ENCODE data around the gene YARS1. TPM values are rescaled to one million over a fixed set of nuclear protein-coding genes. Genes with fewer than 3 reads are reported as not detected.

YARS1 gene
- total RNA-seq: 100 to 1,000 TPM; 241 to 243 TPM

DNA sequence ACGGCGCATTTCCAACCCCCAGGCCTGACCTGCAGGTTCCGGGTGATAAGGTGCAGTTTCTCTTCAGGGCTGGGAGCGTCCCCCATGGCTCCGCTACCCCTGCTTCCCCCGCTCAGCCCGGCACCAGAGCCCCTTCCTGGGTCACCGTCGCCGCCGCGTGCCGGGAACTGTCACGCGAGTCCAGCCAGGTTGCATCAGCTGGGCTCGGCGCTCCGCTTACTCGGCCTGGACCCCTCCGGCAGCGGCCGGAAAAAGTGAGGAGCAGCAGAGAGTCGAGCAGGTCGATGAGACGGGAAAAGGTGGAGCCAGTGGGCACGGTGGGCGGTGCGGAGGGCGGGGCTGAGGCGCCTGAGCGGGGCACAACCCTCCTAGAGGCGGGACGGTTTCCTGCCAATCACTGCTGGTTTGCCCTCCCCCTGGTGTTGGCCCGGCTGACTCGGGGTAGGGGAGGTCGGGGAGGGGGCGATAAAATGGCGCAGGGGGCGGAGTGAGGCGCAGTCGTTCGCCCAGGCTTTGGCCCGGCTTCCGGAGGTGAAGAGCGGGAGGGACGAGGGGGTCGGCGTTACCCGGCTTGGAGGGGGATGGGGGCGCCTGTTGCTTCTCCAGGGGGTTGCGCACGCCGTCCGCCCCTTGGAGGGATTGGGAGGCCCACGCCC, at the start of gene YARS1, which contains the start of gene S100PBP:
Gene YARS1 (minus strand): TSS at position 200 of the 656 bp plus-strand sequence. CDS start 114 bp downstream, at position 86.
Gene S100PBP (plus strand): TSS at position 495 of the 656 bp plus-strand sequence. CDS start 8,447 bp downstream, outside the sequence.
- POLR2A ChIA-PET: interaction anchor here (0.6 kb wide), 2 partner anchors 164 to 547 kb away, joined by 3 to 6 read pairs; no protein-coding TSS in a partner anchor
- CTCF ChIA-PET: interaction anchor here (0.6 to 1.2 kb wide), 3 partner anchors 10 to 603 kb away, joined by 3 read pairs; no protein-coding TSS in a partner anchor

- ChIA-PET POLR2A (interaction anchor here (0.5 kb wide), 1 partner anchor 336 kb away, joined by 3 read pairs; no protein-coding TSS in a partner anchor), CTCF (no interaction called here)
Measured at GRCh38 chr1:32865639-32866405, 48.7 kb upstream of the YARS1 start.

- CTCF ChIA-PET: no interaction called here
Measured at GRCh38 chr1:32864375-32865019, 47.3 kb upstream of the YARS1 start.

DNA sequence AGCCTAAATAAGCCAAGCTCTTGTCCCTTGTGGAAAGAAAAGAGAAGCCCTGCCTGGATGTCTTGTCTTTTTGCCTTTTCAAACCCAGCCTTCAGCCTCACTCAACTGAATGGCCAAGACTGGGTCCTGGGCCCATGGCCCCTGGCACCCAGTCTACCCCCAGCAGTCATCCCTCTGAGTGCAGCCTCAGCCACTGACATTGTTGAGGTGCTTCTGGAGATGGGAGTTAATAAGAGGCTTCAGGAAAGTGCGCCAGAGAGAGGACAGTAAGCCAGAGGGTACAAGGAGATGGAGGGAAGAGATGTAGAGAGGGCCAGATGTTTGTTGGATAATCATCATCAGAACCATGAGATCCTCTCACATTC, 46.7 kb upstream of the YARS1 start:
- CTCF ChIA-PET: no interaction called here
- POLR2A ChIA-PET: no interaction called here

More at GRCh38 chr1:32864375-32865019, 47.3 kb upstream of the YARS1 start:
- POLR2A ChIA-PET: no interaction called here

GRCh38 chr1:32863218-32863880, 46.2 kb upstream of the YARS1 start:
- POLR2A ChIA-PET: no interaction called here

GRCh38 chr1:32861904-32862695, 44.9 kb upstream of the YARS1 start:
- POLR2A ChIA-PET: interaction anchor here (0.5 kb wide), 1 partner anchor 717 kb away, joined by 4 read pairs; no protein-coding TSS in a partner anchor

More at GRCh38 chr1:32863218-32863880, 46.2 kb upstream of the YARS1 start:
- CTCF ChIA-PET: interaction anchor here (0.6 to 2.3 kb wide), 2 partner anchors 10 to 381 kb away, joined by 3 to 5 read pairs; no protein-coding TSS in a partner anchor

DNA sequence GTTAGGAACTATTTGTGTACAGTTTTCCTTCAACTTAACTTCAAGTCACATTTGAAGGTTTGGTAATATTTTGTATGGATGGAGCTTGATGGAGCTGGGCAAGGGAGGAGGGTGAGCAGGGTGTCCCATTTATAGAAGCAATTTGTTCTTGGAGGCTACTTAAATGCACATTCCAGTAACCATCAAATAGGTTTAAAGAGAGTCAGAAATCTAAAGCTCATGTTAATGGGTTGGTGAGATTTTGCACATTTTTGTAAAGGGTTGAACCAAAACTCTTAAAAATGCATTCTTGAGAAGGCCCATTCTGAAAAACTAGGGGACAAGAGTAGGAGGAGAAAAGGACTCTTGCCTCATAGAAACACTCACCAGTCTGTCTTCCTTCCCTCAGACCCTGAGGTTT, 43.4 kb upstream of the YARS1 start:
- POLR2A ChIA-PET: no interaction called here
- CTCF ChIA-PET: interaction anchor here (1.3 to 1.9 kb wide), 2 partner anchors 11 to 148 kb away, joined by 3 to 7 read pairs; no protein-coding TSS in a partner anchor

More at GRCh38 chr1:32861904-32862695, 44.9 kb upstream of the YARS1 start:
- CTCF ChIA-PET: interaction anchor here (0.6 to 2.3 kb wide), 3 partner anchors 10 to 150 kb away, joined by 3 to 7 read pairs (median 5); no protein-coding TSS in a partner anchor

GRCh38 chr1:32859915-32860314, 42.8 kb upstream of the YARS1 start:
- CTCF ChIA-PET: interaction anchor here (1.3 to 1.9 kb wide), 2 partner anchors 12 to 148 kb away, joined by 3 to 7 read pairs; no protein-coding TSS in a partner anchor
- POLR2A ChIA-PET: no interaction called here

DNA sequence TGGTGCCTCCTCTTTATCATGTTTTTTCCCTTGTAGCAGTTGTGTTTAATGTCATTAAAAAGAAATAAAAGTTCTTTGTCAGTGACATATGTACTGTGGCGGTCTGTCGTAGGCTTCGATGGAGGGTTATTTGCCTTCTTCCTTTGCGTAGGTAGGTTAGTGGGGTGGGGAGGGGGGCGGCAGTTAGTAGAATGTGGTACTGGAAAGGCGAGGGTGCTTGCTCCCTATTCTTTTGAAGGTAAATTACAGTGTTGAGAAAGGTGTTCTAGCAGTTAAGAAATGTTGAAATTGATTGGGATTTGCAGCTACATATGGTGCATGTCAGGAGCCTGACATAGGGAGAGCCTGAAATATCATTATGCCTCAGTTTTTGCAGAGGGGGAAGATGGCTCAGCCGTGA, 41.6 kb upstream of the YARS1 start:
- POLR2A ChIA-PET: no interaction called here
- CTCF ChIA-PET: interaction anchor here (1.1 kb wide), 1 partner anchor 14 kb away, joined by 3 read pairs; no protein-coding TSS in a partner anchor

DNA sequence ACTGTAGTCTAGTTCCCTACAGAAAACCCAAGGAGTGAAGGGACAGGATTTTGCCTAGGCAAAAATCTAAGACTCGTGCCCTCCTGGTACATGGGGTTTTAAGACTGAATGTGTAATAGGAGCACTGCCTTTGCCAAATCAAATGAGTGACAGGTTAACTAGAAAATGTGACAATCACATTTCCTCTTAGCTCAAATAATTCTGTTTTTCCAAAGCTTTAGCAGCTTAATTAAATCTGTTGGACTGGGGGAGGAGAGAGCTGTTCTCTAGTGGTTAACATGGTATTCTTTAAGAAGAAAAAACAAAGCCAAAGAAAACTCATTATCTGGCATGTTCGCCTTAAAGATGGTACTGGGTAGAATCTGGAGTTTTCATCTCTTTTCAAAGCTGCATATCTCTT, 41.0 kb upstream of the YARS1 start:
- POLR2A ChIA-PET: no interaction called here

GRCh38 chr1:32855861-32856617, 38.9 kb upstream of the YARS1 start:
- ChIA-PET POLR2A (no interaction called here), CTCF (no interaction called here)

More for the DNA sequence above, 41.0 kb upstream of the YARS1 start:
- CTCF ChIA-PET: no interaction called here

DNA sequence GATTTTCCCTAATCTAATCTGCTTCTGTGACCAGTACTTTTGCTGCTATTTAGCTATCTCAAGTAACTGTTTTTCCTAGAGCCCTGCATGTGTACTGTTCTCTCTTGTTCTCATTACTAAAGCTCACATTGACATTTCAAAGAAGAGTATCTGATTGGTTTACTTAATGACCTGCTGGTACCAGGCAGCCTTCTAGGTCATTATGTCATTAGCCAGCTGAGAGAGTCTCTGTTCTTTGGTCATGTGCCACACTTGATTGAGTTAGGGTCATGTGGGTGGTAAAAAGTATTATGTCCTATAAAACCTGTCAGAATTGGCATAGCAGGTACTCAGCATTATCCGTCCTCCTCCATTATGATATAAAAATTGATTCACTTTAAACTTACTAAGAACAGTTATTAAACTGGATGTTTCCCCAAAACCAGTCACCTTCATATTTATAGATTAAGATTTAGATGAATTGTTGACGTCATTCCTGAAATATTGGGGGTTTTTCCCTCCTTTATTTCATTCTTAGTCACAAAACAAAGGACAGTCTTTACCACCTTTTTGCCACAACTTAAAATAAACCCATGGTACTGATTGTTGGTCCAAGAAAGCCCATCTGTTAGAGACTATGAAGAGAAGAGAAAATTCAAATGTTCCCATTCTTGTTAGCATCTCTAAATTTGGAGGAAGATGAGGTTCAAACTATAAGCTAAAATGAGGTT, 31.4 kb upstream of the YARS1 start:
- ChIA-PET POLR2A (no interaction called here), CTCF (interaction anchor here (0.7 kb wide), 1 partner anchor 23 kb away, joined by 3 read pairs; no protein-coding TSS in a partner anchor)

DNA sequence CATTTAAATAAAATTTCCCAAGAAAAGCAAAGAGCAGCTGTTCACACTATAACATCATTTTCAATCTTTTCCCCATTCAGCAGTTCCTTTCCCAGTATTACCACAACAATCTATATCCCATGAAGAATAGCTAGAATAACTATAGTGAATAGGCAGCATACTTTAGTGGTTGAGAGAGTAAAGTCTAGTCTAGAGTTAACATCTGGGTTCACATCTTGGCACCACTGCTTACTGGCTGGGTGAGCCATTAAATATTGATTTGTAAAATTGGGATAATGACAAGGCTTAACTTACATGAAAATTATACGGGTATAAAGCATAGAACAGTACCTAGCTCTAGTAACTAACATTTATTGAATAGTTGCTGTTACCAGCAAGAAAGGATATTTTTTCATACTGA, 14.7 kb upstream of the YARS1 start:
- CTCF ChIA-PET: interaction anchor here (0.7 kb wide), 1 partner anchor 298 kb away, joined by 3 read pairs; no protein-coding TSS in a partner anchor
- POLR2A ChIA-PET: no interaction called here

DNA sequence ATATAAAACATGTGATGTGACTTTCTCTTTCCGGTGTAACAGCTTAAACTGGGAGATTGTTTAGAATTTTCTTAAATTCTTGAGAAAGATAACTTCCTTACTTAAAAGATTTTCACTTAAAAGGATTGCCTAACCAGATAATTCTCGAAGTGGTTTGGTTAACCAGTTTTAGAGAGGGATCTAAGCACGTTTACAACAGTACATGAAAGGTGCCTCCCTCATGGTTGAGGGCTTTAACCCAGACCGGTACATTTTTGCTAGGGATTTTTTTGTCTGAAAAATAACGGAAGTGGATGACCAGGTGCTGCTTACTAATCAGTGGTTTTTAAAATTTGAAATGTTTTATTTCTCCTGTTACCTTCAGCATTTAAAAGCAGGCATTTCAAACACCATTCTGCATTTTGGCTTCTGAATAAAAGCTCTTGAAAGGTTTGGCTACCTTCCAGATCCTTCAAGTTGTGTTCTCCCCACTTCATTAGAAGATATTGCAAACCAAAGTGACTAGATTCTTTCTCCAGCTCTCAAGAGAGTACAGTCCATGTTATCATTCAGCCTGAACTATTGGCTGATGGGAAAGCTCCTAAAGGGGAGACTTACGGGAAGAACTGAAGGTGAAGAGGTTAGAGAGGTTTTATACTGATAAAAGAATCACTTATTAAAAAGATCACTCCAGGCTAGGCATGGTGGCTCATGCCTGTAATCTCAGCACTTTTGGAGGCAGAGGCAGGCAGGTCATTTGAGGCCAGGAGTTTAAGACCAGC, 13.1 kb upstream of the YARS1 start:
- CTCF ChIA-PET: interaction anchor here (0.7 to 1.5 kb wide), 2 partner anchors 118 to 535 kb away, joined by 3 to 4 read pairs; no protein-coding TSS in a partner anchor
- POLR2A ChIA-PET: no interaction called here

DNA sequence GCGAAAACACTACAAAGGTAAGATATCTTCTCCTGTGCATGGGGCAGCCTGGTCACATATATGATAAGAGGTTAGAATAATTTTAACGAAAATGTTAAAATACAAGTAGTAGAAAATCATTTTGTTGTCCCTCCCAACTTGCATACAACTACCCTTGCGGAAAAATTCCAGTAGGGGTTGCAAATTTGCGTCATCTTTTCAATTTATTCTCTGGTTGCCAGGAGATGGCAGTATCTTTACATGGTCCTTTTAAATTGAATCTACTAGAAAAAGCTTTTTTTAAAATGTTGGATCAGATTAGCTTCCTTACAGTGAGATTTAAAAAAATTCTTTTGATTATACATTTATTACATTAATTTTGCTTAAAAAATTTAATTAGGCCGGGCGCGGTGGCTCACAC, 11.2 kb upstream of the YARS1 start:
- POLR2A ChIA-PET: no interaction called here
- CTCF ChIA-PET: no interaction called here

DNA sequence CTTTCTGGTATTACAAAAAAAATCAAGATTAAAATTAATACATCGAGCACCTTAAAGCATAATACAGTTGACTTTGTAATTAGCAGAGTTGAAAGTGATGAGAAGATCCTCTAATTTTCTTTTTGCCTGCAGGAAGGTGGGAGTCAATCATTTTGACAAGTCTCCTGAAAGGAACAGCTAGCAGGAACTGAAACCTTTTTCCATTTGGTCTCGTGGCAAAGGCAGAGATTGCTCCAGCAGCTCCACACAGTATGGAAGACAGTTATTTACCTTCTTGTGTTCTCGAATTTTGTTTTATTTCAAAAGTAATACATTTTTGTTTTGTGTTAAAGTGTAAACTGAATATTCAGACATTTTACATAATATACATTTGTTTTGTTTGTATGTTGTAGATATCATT, 8.0 kb upstream of the YARS1 start:
- ChIA-PET CTCF (interaction anchor here (1.3 kb wide), 1 partner anchor 113 kb away, joined by 3 read pairs; no protein-coding TSS in a partner anchor), POLR2A (interaction anchor here (0.7 kb wide), 1 partner anchor 194 kb away, joined by 3 read pairs; no protein-coding TSS in a partner anchor)
